Calu3 (cell line): Measurements from ENCODE around the gene FARP1. TPM values are rescaled to one million over a fixed set of nuclear protein-coding genes. Genes with fewer than 3 reads are reported as not detected.

Experiments used
- BruUV-seq: library from RNA; stranded (reverse); fragments of 400-500 nt; replicated peaks from 2 replicates; lab custom pipeline; 2021; lab: Mats Ljungman, UMichigan
- CTCF ChIA-PET: fragments of 300-600 bp; sonication (Branson Sonifier 250); formaldehyde crosslinking; loops from one replicate; lab custom pipeline; 2022; ENCODE audit warnings: antibody characterized with exemption; lab: Charles Lee
- DNase-seq: peaks from one replicate; pipeline ENCODE4 v3.0.0; 2022
- H3K27ac Mint-ChIP-seq: one replicate; pipeline ENCODE4 v1.8.0; 2022; ENCODE audit warnings: mixed read lengths; ENCODE audit not compliant: unreplicated experiment
- H3K27me3 Mint-ChIP-seq: one replicate; pipeline ENCODE4 v1.8.0; 2022; ENCODE audit warnings: mixed read lengths; ENCODE audit not compliant: unreplicated experiment
- H3K36me3 Mint-ChIP-seq: one replicate; pipeline ENCODE4 v1.8.0; 2022; ENCODE audit warnings: mild to moderate bottlenecking, moderate library complexity, mixed read lengths; ENCODE audit not compliant: insufficient read depth, unreplicated experiment
- H3K4me1 Mint-ChIP-seq: one replicate; pipeline ENCODE4 v1.8.0; 2022; ENCODE audit warnings: mild to moderate bottlenecking, low read depth, mixed read lengths; ENCODE audit not compliant: unreplicated experiment
- H3K4me3 Mint-ChIP-seq: one replicate; pipeline ENCODE4 v1.8.0; 2022; ENCODE audit warnings: mild to moderate bottlenecking, low read depth, moderate library complexity, mixed read lengths; ENCODE audit not compliant: unreplicated experiment
- H3K9me3 Mint-ChIP-seq: one replicate; pipeline ENCODE4 v1.8.0; 2022; ENCODE audit warnings: low read depth, mixed read lengths; ENCODE audit not compliant: unreplicated experiment
- intact Hi-C: fragments of 100-400 bp; cut with micrococcal nuclease; formaldehyde crosslinking; loops from one replicate; pipeline ENCODE4 v1.10.0; 2022; ENCODE audit not compliant: unreplicated experiment
- total RNA-seq: library from RNA; stranded (reverse); gene quantifications from 2 replicates; pipeline ENCODE4 v1.2.3, GENCODE V29; 2022
- TF ChIP-seq, protein P1 (sequence below): fragments of 200-600 bp; IDR thresholded peaks from one replicate; pipeline ENCODE4 v1.8.0; 2022; ENCODE audit warnings: antibody characterized with exemption; ENCODE audit not compliant: unreplicated experiment

FARP1 gene
- total RNA-seq, 1 experiment from 2014 or later: 47.0 TPM

DNA sequence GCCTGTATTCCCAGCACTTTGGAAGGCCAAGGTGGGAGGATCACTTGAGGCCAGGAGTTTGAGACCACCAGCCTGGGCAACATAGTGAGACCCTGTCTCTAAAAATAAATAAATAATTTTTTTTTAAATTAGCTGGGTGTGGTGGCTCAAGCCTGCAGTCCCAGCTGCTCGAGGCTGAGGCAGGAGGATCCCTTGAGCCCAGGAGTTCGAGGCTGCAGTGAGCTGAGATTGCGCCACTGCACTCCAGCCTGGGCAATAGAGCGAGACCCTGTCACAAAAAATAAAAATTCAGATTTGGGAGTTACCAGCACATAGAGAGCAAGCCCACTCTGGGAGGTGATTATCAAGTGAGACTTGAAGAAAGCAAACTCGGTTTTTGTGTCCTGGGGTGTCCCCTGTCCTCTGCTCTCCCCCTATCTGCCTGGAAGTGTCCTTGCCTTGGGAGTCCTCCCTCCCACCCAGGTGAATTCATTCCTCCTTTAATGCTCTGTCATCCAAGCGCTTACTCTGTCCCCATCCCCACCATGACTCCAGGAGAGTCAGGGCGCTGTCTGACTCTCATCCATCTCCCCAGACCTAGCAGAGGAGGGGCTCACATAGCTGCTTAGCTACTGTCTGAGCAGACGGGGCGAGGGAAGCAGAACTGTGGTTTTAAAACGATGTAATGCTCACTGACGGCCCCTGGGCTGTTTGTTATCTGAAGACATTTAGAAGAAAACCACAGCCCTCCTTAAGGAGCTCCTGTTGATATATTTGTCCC lies 287.3 kb downstream of the FARP1 start:
- no peak for DNase-seq
- Mint-ChIP-seq H3K27me3 (no peaks in the 10 kb centered on the region), H3K27ac (no peak overlapping the region), H3K4me3 (no peak overlapping the region), H3K4me1 (no peaks in the 10 kb centered on the region), H3K36me3 (peaks cover 4% of the 10 kb centered on the region), H3K9me3 (no peaks in the 10 kb centered on the region)
- no TSS peak for BruUV-seq
- TF ChIP-seq, protein P1, sequence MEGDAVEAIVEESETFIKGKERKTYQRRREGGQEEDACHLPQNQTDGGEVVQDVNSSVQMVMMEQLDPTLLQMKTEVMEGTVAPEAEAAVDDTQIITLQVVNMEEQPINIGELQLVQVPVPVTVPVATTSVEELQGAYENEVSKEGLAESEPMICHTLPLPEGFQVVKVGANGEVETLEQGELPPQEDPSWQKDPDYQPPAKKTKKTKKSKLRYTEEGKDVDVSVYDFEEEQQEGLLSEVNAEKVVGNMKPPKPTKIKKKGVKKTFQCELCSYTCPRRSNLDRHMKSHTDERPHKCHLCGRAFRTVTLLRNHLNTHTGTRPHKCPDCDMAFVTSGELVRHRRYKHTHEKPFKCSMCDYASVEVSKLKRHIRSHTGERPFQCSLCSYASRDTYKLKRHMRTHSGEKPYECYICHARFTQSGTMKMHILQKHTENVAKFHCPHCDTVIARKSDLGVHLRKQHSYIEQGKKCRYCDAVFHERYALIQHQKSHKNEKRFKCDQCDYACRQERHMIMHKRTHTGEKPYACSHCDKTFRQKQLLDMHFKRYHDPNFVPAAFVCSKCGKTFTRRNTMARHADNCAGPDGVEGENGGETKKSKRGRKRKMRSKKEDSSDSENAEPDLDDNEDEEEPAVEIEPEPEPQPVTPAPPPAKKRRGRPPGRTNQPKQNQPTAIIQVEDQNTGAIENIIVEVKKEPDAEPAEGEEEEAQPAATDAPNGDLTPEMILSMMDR: no peak
- intact Hi-C loops: loop anchor here (5.0 to 10.0 kb wide), 2 partner anchors 395 to 573 kb away; no protein-coding TSS in a partner anchor
- CTCF ChIA-PET: no interaction called here

DNA sequence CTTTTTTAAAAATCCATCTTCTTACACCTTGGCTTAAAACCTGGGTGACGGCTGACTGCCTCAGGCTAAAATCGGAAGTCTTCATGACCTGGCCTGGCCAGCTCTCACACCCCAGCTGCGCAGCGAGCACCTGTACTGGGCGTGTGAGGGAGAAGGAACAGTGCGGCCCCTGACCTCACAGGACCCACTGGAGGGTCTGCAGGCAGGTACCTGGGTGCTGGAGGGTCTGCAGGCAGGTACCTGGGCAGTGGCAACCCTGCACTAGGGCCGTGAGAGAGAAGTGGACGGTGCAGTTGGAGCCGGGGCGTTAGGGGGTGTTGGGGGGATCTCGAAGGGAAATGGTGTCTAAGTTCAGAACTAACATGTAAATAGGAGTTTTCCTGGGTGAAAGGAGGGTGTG lies 289.7 kb downstream of the FARP1 start:
- TF ChIP-seq, protein P1: no peak
- CTCF ChIA-PET: no interaction called here
- H3K9me3 Mint-ChIP-seq: no peaks in the 10 kb centered on the region
- intact Hi-C loops: loop anchor here (5.0 to 10.0 kb wide), 2 partner anchors 398 to 575 kb away; no protein-coding TSS in a partner anchor
- BruUV-seq: no TSS peak
- no peaks in the 10 kb centered on the region for H3K36me3 Mint-ChIP-seq
- no peaks in the 10 kb centered on the region for H3K4me1 Mint-ChIP-seq
- no peak overlapping the region for H3K4me3 Mint-ChIP-seq
- no peak overlapping the region for H3K27ac Mint-ChIP-seq
- no peak for DNase-seq
- H3K27me3 Mint-ChIP-seq: no peaks in the 10 kb centered on the region

- no peak for DNase-seq
- Mint-ChIP-seq H3K4me3 (no peak overlapping the region), H3K4me1 (no peaks in the 10 kb centered on the region), H3K9me3 (no peaks in the 10 kb centered on the region), H3K27me3 (no peaks in the 10 kb centered on the region), H3K27ac (no peak overlapping the region), H3K36me3 (no peaks in the 10 kb centered on the region)
- TF ChIP-seq, protein P1: no peak
- intact Hi-C loops: loop anchor here (5.0 to 10.0 kb wide), 2 partner anchors 399 to 576 kb away; no protein-coding TSS in a partner anchor
- CTCF ChIA-PET: no interaction called here
- BruUV-seq: no TSS peak
These were observed 290.8 kb downstream of the FARP1 start for GRCh38 chr13:98433654-98434053.

DNA sequence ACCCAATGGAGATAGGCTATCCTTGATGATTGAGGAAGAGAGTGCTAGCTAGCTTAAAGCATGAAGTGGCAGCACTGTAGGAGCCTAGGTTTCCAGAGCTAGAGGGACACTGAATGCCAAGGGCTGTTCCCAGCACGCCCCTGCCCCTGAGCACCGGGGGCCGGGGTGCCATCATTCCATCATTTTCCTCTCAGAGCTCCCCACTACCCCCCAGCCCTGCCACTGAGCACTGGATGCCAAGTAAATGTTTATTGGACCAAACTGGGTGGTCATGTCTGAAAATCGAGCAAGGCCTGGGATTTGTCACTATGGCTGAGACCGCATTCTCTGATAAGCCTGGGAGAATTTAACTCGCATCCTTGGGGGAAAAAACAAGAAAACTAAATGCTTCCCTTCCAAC lies 291.2 kb downstream of the FARP1 start:
- intact Hi-C loops: loop anchor here (5.0 to 10.0 kb wide), 2 partner anchors 399 to 577 kb away; no protein-coding TSS in a partner anchor
- Mint-ChIP-seq H3K27me3 (no peaks in the 10 kb centered on the region), H3K4me3 (no peak overlapping the region), H3K27ac (no peak overlapping the region), H3K4me1 (no peaks in the 10 kb centered on the region), H3K36me3 (no peaks in the 10 kb centered on the region), H3K9me3 (no peaks in the 10 kb centered on the region)
- CTCF ChIA-PET: no interaction called here
- no TSS peak for BruUV-seq
- DNase-seq: no peak
- TF ChIP-seq, protein P1: no peak
